SJSA1 (cell line): ENCODE measurements around the gene PTCH1. TPM values are rescaled to one million over a fixed set of nuclear protein-coding genes. Genes with fewer than 3 reads are reported as not detected.

Source experiments
- DNase-seq, 2 experiments: peaks; one replicate each; pipeline ENCODE4 v3.0.0-alpha.2; 2015 to 2020; ENCODE audit warnings: low spot score in 2 of 2, low read depth in 1 of 2
- H3K27ac ChIP-seq: fragments of 250-450 bp; sonication (Bioruptor Pico); 2 replicates; pipeline ENCODE4 v1.5.1; 2020; ENCODE audit warnings: mild to moderate bottlenecking, moderate library complexity
- H3K27me3 ChIP-seq: fragments of 250-450 bp; sonication (Bioruptor Pico); replicated peaks from 2 replicates; pipeline ENCODE4 v1.5.1; 2020; ENCODE audit warnings: mild to moderate bottlenecking, moderate library complexity
- H3K36me3 ChIP-seq: fragments of 250-450 bp; sonication (Bioruptor Pico); 2 replicates; pipeline ENCODE4 v1.5.1; 2020; ENCODE audit warnings: mild to moderate bottlenecking
- H3K4me1 ChIP-seq: fragments of 250-450 bp; sonication (Bioruptor Pico); replicated peaks from 2 replicates; pipeline ENCODE4 v1.6.1; 2021; ENCODE audit warnings: mild to moderate bottlenecking
- H3K4me3 ChIP-seq: fragments of 250-450 bp; sonication (Bioruptor Pico); 2 replicates; pipeline ENCODE4 v1.5.1; 2020; ENCODE audit warnings: mild to moderate bottlenecking
- H3K9me3 ChIP-seq: fragments of 250-450 bp; sonication (Bioruptor Pico); replicated peaks from 2 replicates; pipeline ENCODE4 v1.5.1; 2020; ENCODE audit warnings: mild to moderate bottlenecking
- total RNA-seq: library from RNA; depleted of rRNA; stranded (reverse); fragments of >200 nt; shearing (Covaris generic); gene quantifications from 2 replicates; pipeline ENCODE4 v1.2.3, GENCODE V29; 2014

PTCH1 gene
- total RNA-seq, 1 experiment from 2014 or later = 56.4 TPM

DNA sequence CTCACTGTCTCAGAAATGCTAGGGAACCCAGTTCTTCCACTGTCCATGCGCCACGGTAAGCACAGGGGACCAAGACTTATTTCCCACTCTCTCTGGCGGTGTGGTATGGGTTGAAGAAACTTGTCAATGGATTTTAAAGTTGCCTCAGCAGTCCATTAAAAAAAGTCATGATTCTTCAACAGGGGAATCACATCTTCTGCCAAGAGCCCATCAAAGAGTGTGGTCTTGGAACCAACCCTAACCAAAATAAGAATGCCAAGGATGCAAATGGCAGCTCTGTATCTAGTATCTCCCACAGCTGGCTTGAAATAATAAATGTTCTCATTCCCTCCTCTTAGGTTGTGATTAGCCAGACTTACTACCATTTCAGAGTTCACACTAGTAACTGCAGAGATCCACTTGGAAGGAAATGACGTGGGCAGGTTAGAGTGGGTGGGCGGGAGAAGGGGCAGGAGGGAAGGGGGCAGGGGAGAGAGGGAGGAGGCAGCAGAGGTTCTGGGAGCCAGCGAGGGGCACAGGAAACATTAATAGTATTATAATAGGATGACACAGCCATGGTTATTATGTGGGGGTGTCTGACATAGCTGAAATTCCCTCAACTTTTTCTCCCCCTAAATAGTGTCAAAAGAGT lies 17.6 kb downstream of the PTCH1 start:
- DNase-seq = no peak
- Histone ChIP-seq H3K36me3 (peaks cover 83% of the 10 kb centered on the region), H3K9me3 (no peaks in the 10 kb centered on the region), H3K27ac (peak overlapping the region; percentile 72), H3K27me3 (no peaks in the 10 kb centered on the region), H3K4me1 (peaks cover 93% of the 10 kb centered on the region), H3K4me3 (no peak overlapping the region)

DNA sequence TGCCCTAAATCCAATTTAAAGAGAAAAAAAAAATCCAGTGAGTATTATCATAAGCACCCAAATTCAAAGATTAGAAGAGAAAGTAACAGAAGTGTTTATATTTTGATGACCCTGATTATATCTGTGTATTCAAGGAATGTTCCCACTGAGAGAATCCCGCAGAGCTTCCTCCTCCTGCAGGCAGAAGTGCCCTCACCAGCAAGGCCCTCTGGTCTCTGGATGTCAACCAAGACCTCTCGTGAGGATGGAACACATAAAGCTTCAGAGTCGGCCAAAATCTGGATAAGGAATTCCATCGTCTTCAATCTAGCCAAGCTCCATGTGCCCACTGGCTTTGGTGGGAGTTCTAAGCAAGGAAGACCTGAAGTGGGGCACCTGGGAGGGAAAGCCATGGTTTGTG lies 18.1 kb downstream of the PTCH1 start:
- peak; percentile 64 to 70 for DNase-seq
- peaks cover 90% of the 10 kb centered on the region for H3K4me1 ChIP-seq
- no peaks in the 10 kb centered on the region for H3K9me3 ChIP-seq
- H3K27ac ChIP-seq = peak overlapping the region; percentile 72
- peaks cover 85% of the 10 kb centered on the region for H3K36me3 ChIP-seq
- no peaks in the 10 kb centered on the region for H3K27me3 ChIP-seq
- no peak overlapping the region for H3K4me3 ChIP-seq

GRCh38 chr9:95497772-95498171 lies 19.0 kb downstream of the PTCH1 start:
- H3K4me1 ChIP-seq = peaks cover 82% of the 10 kb centered on the region
- H3K27ac ChIP-seq = peak overlapping the region; percentile 72
- H3K9me3 ChIP-seq = no peaks in the 10 kb centered on the region
- peaks cover 86% of the 10 kb centered on the region for H3K36me3 ChIP-seq
- peak; percentile 93 to 97 for DNase-seq
- H3K27me3 ChIP-seq = no peaks in the 10 kb centered on the region
- H3K4me3 ChIP-seq = no peak overlapping the region

DNA sequence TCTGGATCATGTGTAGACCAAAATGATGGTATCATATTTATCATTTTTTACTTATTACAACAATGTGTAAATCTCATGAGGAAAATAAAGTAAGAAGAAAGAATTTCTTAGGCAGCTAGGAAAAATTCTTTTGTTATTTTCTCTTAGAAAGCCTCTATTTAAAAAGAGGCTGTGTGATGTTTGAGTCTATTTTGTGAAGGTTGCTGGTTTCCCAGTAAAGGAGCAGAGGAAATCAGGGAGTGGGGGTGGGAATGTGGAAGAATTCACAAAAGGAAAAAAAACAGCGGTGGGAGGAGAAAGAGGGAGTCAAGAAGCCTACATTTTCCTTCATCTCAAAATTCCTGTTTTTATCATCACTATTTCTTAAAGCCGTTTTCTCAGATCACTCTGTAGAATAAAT lies 20.1 kb downstream of the PTCH1 start:
- no peaks in the 10 kb centered on the region for H3K9me3 ChIP-seq
- peaks cover 86% of the 10 kb centered on the region for H3K36me3 ChIP-seq
- H3K4me1 ChIP-seq = peaks cover 77% of the 10 kb centered on the region
- H3K27ac ChIP-seq = no peak overlapping the region
- no peaks in the 10 kb centered on the region for H3K27me3 ChIP-seq
- H3K4me3 ChIP-seq = no peak overlapping the region
- no peak for DNase-seq

GRCh38 chr9:95495961-95496360 lies 20.8 kb downstream of the PTCH1 start:
- Histone ChIP-seq H3K27me3 (no peaks in the 10 kb centered on the region), H3K36me3 (peaks cover 86% of the 10 kb centered on the region), H3K27ac (no peak overlapping the region), H3K4me1 (peaks cover 74% of the 10 kb centered on the region), H3K9me3 (no peaks in the 10 kb centered on the region), H3K4me3 (no peak overlapping the region)
- DNase-seq = no peak

GRCh38 chr9:95495529-95495928 lies 21.2 kb downstream of the PTCH1 start:
- Histone ChIP-seq H3K27ac (no peak overlapping the region), H3K4me1 (peaks cover 70% of the 10 kb centered on the region), H3K27me3 (no peaks in the 10 kb centered on the region), H3K36me3 (peaks cover 86% of the 10 kb centered on the region), H3K9me3 (no peaks in the 10 kb centered on the region), H3K4me3 (no peak overlapping the region)
- DNase-seq = no peak

DNA sequence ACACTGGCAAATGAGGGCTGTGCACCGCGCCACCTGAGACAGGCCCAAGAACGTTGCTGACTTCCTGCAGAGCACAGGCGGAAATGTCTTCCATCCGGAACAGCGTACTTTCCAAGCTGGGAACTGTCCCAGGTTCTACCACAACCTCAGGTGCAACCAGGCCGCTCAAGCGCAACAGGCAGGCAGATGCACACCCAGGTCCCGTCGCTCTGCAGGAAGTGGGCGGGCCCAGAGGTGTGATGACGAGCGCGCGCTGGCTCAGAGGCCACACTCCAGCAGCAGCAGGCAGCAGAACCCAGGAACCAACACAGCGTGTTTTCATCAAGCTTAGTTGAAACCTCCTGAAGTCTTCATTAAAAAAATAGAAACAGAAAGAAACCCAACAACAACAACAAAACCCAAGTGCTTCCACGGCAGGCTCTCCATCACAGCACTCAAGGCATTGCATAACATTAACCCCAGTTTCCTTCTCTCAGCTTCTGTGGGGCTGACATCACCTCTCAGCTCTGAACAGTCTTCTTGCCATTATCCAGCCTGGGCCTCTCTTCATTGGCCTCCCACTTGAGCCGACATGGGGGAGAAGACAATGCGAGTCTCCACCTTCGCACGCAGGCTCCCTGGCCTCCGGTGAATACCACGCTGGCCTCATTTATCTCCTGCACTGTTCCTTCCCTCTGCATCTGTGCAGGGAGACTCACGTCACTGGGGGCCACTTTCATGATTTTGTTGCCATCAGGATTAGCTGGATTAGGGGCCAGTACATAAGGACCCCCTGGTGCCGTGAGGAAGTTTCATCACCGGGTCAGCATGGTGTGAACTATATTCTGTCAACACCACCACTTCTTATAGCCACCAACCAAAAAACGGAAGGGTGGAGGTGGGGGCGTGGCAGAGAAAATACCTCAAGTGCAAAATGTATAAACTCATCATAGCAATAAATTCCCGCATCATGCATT lies 22.1 kb downstream of the PTCH1 start:
- H3K4me1 ChIP-seq = peaks cover 61% of the 10 kb centered on the region
- H3K9me3 ChIP-seq = no peaks in the 10 kb centered on the region
- DNase-seq = peak in 1 of 2 experiments; percentile 40
- no peak overlapping the region for H3K27ac ChIP-seq
- peaks cover 87% of the 10 kb centered on the region for H3K36me3 ChIP-seq
- H3K4me3 ChIP-seq = no peak overlapping the region
- no peaks in the 10 kb centered on the region for H3K27me3 ChIP-seq

GRCh38 chr9:95494022-95494415 lies 22.8 kb downstream of the PTCH1 start:
- H3K4me1 ChIP-seq = peaks cover 55% of the 10 kb centered on the region
- no peaks in the 10 kb centered on the region for H3K9me3 ChIP-seq
- H3K36me3 ChIP-seq = peaks cover 88% of the 10 kb centered on the region
- no peaks in the 10 kb centered on the region for H3K27me3 ChIP-seq
- no peak overlapping the region for H3K27ac ChIP-seq
- no peak overlapping the region for H3K4me3 ChIP-seq
- DNase-seq = no peak

- H3K9me3 ChIP-seq = no peaks in the 10 kb centered on the region
- no peak overlapping the region for H3K4me3 ChIP-seq
- H3K27ac ChIP-seq = no peak overlapping the region
- H3K4me1 ChIP-seq = peaks cover 48% of the 10 kb centered on the region
- no peaks in the 10 kb centered on the region for H3K27me3 ChIP-seq
- DNase-seq = no peak
- H3K36me3 ChIP-seq = peaks cover 87% of the 10 kb centered on the region
Observed at GRCh38 chr9:95493402-95493801, 23.4 kb downstream of the PTCH1 start.

- Histone ChIP-seq H3K4me3 (no peak overlapping the region), H3K9me3 (no peaks in the 10 kb centered on the region), H3K36me3 (peaks cover 91% of the 10 kb centered on the region), H3K27ac (no peak overlapping the region), H3K4me1 (peaks cover 48% of the 10 kb centered on the region), H3K27me3 (no peaks in the 10 kb centered on the region)
- DNase-seq = no peak
Observed at GRCh38 chr9:95491543-95492320, 25.0 kb downstream of the PTCH1 start.

DNA sequence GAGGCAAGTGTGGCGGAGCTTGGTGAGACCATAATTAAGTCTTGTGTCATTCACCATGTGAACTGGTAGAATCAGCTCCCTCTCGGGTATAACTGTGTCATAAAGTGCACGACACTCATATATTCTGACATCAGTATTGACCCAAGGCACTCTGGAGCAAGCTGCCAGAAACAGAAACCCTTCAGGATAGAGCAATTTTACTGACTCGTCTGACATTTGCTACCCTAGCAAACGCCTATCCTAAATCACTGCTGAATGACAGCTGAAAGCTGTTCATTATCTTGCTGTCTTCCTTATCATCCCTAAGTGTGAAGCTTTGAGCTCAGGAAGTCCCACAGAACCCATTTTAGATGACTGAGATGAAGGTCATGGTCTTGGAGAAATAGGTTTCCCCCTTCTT lies 27.8 kb downstream of the PTCH1 start:
- Histone ChIP-seq H3K4me1 (peaks cover 52% of the 10 kb centered on the region), H3K27ac (no peak overlapping the region), H3K36me3 (peaks cover 93% of the 10 kb centered on the region), H3K4me3 (no peak overlapping the region), H3K27me3 (no peaks in the 10 kb centered on the region), H3K9me3 (no peaks in the 10 kb centered on the region)
- no peak for DNase-seq

DNA sequence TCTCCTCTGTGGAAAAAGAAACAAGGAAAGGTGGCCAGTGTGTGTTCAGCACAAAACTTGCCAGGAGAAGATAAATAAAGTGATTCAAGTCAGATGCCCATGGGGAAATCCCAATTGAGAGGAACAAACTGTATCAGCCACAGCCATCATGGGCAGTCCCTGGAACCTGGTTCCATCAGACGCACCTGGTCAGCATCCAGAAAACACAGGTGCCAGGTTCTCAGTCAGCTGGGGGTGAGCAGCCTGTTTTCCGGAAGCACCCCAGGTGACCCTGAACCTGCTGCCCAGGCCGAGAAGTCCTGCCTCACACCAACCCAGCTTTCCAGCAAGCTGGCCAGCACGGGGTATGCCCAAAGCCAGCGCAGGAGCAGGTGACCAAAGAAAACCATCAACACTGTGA lies 30.5 kb downstream of the PTCH1 start:
- H3K27ac ChIP-seq = no peak overlapping the region
- peaks cover 91% of the 10 kb centered on the region for H3K36me3 ChIP-seq

DNA sequence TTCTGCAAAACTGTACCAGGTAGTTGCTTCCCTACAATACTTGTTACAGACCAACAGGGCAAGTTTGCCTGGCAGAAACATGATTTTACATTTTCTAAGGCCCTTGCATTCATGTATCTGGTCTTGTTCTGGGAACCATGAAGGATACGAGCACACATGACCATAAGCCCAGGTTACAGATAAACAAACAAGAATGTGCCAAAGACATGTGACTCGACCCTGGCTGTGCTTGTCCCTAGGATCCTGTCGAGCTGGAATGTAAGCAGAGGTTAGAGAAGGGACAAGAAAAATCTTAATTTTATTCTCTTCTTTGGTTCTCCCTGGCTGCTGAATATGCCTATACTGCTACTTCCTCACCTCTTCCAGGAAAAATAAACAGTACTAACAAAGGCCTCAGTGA lies 32.5 kb downstream of the PTCH1 start:
- DNase-seq = no peak
- peaks cover 50% of the 10 kb centered on the region for H3K4me1 ChIP-seq
- no peak overlapping the region for H3K27ac ChIP-seq
- H3K9me3 ChIP-seq = no peaks in the 10 kb centered on the region
- H3K4me3 ChIP-seq = no peak overlapping the region
- no peaks in the 10 kb centered on the region for H3K27me3 ChIP-seq
- H3K36me3 ChIP-seq = peaks cover 92% of the 10 kb centered on the region

More for the DNA sequence above, 30.5 kb downstream of the PTCH1 start:
- Histone ChIP-seq H3K27me3 (no peaks in the 10 kb centered on the region), H3K4me1 (peaks cover 46% of the 10 kb centered on the region), H3K9me3 (no peaks in the 10 kb centered on the region), H3K4me3 (no peak overlapping the region)
- no peak for DNase-seq
